Hematopoietic multipotent progenitor cell treated with erythropoietin and hydrocortisone succinate and interleukin-3 and kit ligand, for 8 days (in vitro differentiated cells): ENCODE measurements around the gene ZNF770.

Experiments
- DNase-seq: peaks from one replicate; pipeline ENCODE4 v3.0.0-alpha.2; 2015

Gene ZNF770

GRCh38 chr15:34988027-34988902, at the start of gene ZNF770:
ZNF770 (minus strand) TSS chr15:34988287; CDS start chr15:34983434, 4,853 bp downstream.
- DNase-seq: peak; percentile 83

GRCh38 chr15:35028235-35028984, 40.3 kb upstream of the ZNF770 start:
- DNase-seq: no peak

- no peak for DNase-seq
These were observed 35.7 kb upstream of the ZNF770 start for GRCh38 chr15:35023804-35024203.

- no peak for DNase-seq
These were observed 32.9 kb upstream of the ZNF770 start for GRCh38 chr15:35020974-35021373.

- DNase-seq: peak; percentile 36
These were observed 31.6 kb upstream of the ZNF770 start for GRCh38 chr15:35019404-35020327.

GRCh38 chr15:35014241-35014640, 26.2 kb upstream of the ZNF770 start:
- DNase-seq: no peak

- no peak for DNase-seq
These were observed 25.3 kb upstream of the ZNF770 start for GRCh38 chr15:35013370-35013769.

- no peak for DNase-seq
These were observed 19.3 kb upstream of the ZNF770 start for GRCh38 chr15:35007397-35007796.

GRCh38 chr15:35005933-35006332, 17.8 kb upstream of the ZNF770 start:
- DNase-seq: no peak

GRCh38 chr15:35003928-35004327, 15.8 kb upstream of the ZNF770 start:
- no peak for DNase-seq

GRCh38 chr15:35000511-35000910, 12.4 kb upstream of the ZNF770 start:
- DNase-seq: peak; percentile 25

- no peak for DNase-seq
These were observed 11.8 kb upstream of the ZNF770 start for GRCh38 chr15:34999906-35000305.

- no peak for DNase-seq
These were observed 6.8 kb upstream of the ZNF770 start for GRCh38 chr15:34994925-34995324.

GRCh38 chr15:34993877-34994276, 5.8 kb upstream of the ZNF770 start:
- DNase-seq: no peak

GRCh38 chr15:34993412-34993811, 5.3 kb upstream of the ZNF770 start:
- DNase-seq: no peak

- no peak for DNase-seq
These were observed 469 bp downstream of the ZNF770 start for GRCh38 chr15:34987609-34988026.

- peak; percentile 49 for DNase-seq
These were observed 1.2 kb downstream of the ZNF770 start for GRCh38 chr15:34986771-34987480.

- DNase-seq: no peak
These were observed 1.8 kb downstream of the ZNF770 start for GRCh38 chr15:34986326-34986725.

- peak; percentile 55 for DNase-seq
These were observed 3.0 kb downstream of the ZNF770 start for GRCh38 chr15:34984889-34985630.

- no peak for DNase-seq
These were observed 11.3 kb downstream of the ZNF770 start for GRCh38 chr15:34976743-34977142.

- no peak for DNase-seq
These were observed 12.0 kb downstream of the ZNF770 start for GRCh38 chr15:34976073-34976472.
